Stimulated activated CD4-positive, alpha-beta T cell treated with anti-CD3 and anti-CD28 coated beads, Interleukin-15, amount 100 ng/mL, for 1 hour (primary cell): ENCODE results near the gene ANKS1A.
"Not testable (repeated sequence)": the region's sequence is repeated elsewhere in the genome, so short reads cannot be mapped to it uniquely, and the experiment has no call there.

Experiments
- DNase-seq, 2 donors: peaks; one replicate each; pipeline ENCODE4 v3.0.0-alpha.2; 2020; ENCODE audit warnings: low read depth in 1 of 2, low spot score in 1 of 2

ANKS1A gene

GRCh38 chr6:35096129-35096862 lies 207.2 kb downstream of the ANKS1A start:
- DNase-seq: no peak

DNA sequence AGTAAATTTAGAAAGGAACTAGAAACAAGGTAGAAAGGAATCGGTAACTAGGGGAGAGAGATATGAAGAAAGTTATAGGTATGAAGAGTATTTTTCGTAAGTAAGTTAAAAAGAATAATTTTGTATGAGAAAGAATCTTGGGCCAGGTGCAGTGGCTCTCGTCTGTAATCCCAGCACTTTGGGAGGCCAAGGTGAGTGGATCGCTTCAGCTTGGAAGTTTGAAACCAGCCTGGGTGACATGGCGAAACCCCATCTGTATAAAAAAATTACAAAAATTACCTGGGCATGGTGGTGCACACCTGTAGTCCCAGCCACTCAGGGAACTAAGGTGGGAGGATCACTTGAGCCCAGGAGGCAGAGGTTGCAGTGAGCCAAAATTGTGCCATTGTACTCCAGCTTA lies 210.1 kb downstream of the ANKS1A start:
- DNase-seq: no peak

DNA sequence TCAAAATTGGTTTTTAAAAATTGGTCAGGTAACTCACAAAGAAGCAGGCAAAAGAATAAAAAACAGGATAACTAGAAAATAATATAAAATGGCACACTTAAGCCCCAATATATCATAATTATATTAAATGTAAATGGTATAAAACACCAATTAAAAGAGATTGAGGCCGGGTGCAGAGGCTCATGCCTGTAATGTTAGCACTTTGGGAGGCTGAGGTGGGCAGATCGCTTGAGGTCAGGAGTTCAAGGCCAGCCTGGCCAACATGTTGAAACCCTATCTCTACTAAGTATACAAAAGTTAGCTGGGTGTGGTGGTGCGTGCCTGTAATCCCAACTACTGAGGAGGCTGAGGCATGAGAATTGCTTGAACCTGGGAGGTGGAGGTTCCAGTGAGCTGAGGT lies 216.0 kb downstream of the ANKS1A start:
- DNase-seq: no peak

DNA sequence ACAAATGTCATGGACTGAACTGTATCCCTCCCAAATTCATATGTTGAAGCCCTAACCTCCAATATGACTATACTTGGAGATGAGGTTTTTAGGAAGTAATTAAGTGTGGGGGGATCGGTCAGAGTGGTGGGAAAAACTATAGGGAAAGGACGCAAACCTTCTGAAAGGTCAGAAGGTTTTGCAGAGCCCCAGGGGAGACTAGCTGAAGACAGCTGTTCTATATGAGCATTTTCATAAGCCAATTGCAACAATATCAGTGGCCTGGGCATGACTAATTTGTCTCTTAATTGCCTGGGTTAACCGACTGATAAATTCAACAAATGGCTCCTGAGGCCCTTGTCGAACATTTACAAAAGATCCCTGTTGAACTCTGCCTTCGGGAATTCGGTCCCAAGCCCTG lies 217.0 kb downstream of the ANKS1A start:
- DNase-seq: not testable (repeated sequence)

DNA sequence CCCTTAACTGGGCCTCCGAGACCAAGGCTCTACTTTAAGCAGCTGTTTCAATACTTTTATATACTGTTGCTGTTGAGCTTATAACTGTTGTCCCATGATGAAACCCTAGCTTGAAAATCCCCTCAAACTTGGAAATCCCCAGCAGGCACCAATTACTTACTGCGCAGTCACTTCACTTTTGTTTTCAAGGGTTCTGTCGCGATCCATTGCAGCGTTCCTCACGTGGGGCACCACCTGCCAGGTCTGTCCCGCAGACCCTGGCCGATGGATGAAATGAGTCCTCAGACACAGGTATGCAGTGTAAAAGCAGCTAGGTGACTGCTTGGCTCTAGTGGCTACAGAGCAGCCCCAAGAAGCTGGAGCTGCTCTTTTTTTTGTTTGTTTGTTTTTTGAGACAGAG lies 218.2 kb downstream of the ANKS1A start:
- DNase-seq: not testable (repeated sequence)

GRCh38 chr6:35107761-35108160 lies 218.7 kb downstream of the ANKS1A start:
- DNase-seq: not testable (repeated sequence)

GRCh38 chr6:35108309-35108885 lies 219.3 kb downstream of the ANKS1A start:
- DNase-seq: no peak

DNA sequence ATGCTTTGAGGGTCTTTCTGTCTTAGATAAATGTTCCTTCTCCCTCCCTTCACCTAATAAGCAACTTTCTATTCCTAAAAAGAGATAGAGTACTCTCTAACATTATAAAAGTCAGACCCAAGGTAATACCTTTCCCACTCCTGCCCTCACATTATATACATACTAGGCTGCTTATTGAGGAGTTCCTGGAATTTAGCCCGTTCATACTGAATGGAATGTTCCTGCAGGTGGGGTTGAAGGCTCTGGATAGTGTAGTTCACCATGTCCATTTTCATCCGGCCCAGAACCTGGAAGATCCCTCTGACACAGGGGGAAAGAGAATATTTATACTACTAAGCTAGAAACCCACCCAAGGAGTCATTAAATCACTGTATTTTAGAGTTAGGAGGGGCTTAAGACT lies 231.7 kb downstream of the ANKS1A start:
- no peak for DNase-seq

- DNase-seq: no peak
Measured at GRCh38 chr6:35124356-35124755, 235.3 kb downstream of the ANKS1A start.

- DNase-seq: no peak
Measured at GRCh38 chr6:35128042-35128441, 239.0 kb downstream of the ANKS1A start.

DNA sequence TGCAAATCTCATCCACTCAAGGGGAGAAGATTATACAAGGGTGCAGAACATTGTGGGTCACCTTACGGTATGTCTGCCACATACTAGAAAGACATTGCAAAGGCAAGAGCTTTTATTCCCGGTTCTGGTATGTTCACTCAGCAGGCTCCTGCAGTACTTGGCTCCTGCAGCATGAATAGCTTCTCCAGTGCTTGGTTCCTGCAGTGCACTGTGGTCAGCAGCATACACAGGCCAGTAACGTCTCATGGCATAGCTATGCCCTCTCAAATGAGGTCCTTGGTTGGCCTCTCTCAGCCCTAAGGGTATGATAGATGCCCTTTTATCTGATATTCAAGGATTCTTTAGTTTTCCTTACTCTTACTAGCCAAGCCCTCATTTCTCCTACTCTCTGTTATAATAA lies 239.4 kb downstream of the ANKS1A start:
- no peak for DNase-seq

DNA sequence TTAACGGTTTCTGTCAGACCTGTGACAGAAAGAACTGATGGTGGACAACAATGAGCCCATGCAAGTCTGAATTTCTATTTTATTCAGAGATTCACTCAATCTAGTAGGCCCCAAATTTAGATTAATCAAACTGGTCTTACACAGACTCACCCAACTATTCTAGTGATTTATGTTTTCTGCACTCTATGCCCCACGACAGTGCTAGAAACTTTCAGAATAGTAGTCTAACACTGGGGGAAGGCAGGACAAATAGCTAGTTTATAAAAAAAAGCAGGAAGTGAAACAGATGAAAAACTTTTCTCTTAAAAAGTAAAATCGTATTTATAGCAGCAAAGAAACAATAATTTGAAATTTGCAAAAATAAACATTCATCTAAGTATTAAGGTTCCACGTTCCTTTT lies 247.1 kb downstream of the ANKS1A start:
- DNase-seq: no peak

DNA sequence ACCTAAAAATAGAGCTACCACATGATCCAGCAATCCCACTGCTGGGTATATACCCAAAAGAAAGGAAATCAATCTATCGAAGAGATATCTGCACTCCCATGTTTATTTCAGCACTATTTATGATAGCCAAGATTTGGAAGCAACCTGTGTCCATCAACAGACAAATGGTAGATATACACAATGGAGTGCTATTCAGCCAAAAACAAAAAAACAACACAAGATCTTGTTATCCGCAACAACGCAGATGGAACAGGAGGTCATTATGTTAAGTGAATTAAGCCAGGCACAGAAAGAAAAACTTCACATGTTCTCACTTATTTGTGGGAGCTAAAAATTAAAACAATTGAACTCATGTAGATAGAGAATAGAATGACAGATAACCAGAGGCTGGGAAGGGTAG lies 249.1 kb downstream of the ANKS1A start:
- not testable (repeated sequence) for DNase-seq

DNA sequence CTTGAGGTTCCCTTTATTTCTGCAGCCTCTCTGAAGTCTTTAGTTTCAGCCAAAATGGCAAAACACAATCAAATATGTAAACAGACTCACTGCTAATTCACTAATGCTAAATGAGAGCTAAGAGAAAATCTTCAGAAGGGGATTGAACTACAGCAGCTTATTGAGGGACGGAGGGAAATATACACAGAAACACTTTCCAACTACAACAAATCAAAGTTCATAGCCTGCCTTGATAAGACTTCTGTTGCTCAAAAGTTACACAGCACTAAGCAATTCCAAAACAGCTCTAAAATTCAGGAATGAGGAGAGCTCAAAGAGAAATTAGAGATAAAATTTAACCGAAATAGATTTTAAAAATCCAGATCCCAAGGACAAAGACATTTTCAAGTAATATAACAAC lies 250.4 kb downstream of the ANKS1A start:
- DNase-seq: no peak

- DNase-seq: peak in 1 of 2 donors; percentile 14
Measured at GRCh38 chr6:35139924-35140638, 251.0 kb downstream of the ANKS1A start.

DNA sequence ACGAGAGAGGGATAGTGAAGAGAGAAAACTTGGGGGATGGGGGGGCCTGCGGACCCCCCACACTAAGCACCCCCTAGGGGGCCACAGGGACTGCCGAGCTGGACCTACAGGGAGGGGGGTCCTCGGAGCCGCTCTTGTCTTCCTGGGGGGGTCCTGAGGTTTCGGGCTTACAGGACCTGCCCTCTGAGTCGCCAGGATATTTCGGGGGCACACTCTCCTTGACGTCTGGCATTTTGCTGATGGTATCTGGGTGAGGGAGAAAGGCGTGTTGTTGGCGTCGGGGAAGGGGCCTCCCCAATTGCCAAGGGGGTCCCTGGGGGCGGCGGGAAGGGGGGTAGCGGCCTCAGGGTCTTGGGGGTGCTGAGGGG lies 251.6 kb downstream of the ANKS1A start:
- no peak for DNase-seq
